ENCODE results near the gene CCNE1. TPM values are rescaled to one million over a fixed set of nuclear protein-coding genes. Genes with fewer than 3 reads are reported as not detected.

CCNE1 gene
- 26.1 and 29.7 TPM in 2 replicates for total RNA-seq
- long read RNA-seq, partial matches to known transcripts: 1 of 3 reads
- long read RNA-seq, other reads (novel, unspliced or antisense): 1 of 3 reads

GRCh38 chr19:29811125-29812079, at the start of gene CCNE1:
TSS of gene CCNE1 (plus strand) at chr19:29811991. CDS start at chr19:29812556, 565 bp downstream.
- no peaks in the 10 kb centered on the region for H3K27me3 Mint-ChIP-seq (ENCODE audit: low read depth)
- peak; percentile 86 for DNase-seq (ENCODE audit: low read depth, low spot score)
- H3K27ac Mint-ChIP-seq (ENCODE audit: unreplicated experiment): no peak within 1 kb of the TSS
- peak within 1 kb of the TSS; percentile 96 for H3K4me3 Mint-ChIP-seq
- peaks cover 10% of the 10 kb centered on the region for H3K4me1 Mint-ChIP-seq
- TF ChIP-seq CTCF (conservative IDR thresholded peaks at IDR 0.05): no peak
- H3K36me3 Mint-ChIP-seq (ENCODE audit: low read depth): peaks cover 2% of the 10 kb centered on the region
- no peaks in the 10 kb centered on the region for H3K9me3 Mint-ChIP-seq

- Mint-ChIP-seq H3K27me3 (ENCODE audit: low read depth) (peaks cover 7% of the 10 kb centered on the region), H3K27ac (ENCODE audit: unreplicated experiment) (no peak overlapping the region), H3K4me3 (no peak overlapping the region), H3K36me3 (ENCODE audit: low read depth) (no peaks in the 10 kb centered on the region), H3K9me3 (no peaks in the 10 kb centered on the region), H3K4me1 (no peaks in the 10 kb centered on the region)
- TF ChIP-seq CTCF (conservative IDR thresholded peaks at IDR 0.05): no peak
- no peak for DNase-seq (ENCODE audit: low read depth, low spot score)
Observed at GRCh38 chr19:29763196-29763595, 48.6 kb upstream of the CCNE1 start.

GRCh38 chr19:29764361-29764760, 47.4 kb upstream of the CCNE1 start:
- Mint-ChIP-seq H3K36me3 (ENCODE audit: low read depth) (no peaks in the 10 kb centered on the region), H3K27me3 (ENCODE audit: low read depth) (peaks cover 7% of the 10 kb centered on the region), H3K4me1 (no peaks in the 10 kb centered on the region), H3K9me3 (no peaks in the 10 kb centered on the region), H3K4me3 (no peak overlapping the region), H3K27ac (ENCODE audit: unreplicated experiment) (no peak overlapping the region)
- TF ChIP-seq CTCF (conservative IDR thresholded peaks at IDR 0.05): no peak
- no peak for DNase-seq (ENCODE audit: low read depth, low spot score)

- Mint-ChIP-seq H3K27me3 (ENCODE audit: low read depth) (peaks cover 7% of the 10 kb centered on the region), H3K27ac (ENCODE audit: unreplicated experiment) (no peak overlapping the region), H3K36me3 (ENCODE audit: low read depth) (no peaks in the 10 kb centered on the region), H3K9me3 (no peaks in the 10 kb centered on the region), H3K4me1 (no peaks in the 10 kb centered on the region), H3K4me3 (no peak overlapping the region)
- DNase-seq (ENCODE audit: low read depth, low spot score): no peak
- no peak for TF ChIP-seq CTCF (conservative IDR thresholded peaks at IDR 0.05)
Observed at GRCh38 chr19:29766100-29766499, 45.7 kb upstream of the CCNE1 start.

- Mint-ChIP-seq H3K4me1 (peaks cover 7% of the 10 kb centered on the region), H3K27me3 (ENCODE audit: low read depth) (peaks cover 7% of the 10 kb centered on the region), H3K9me3 (no peaks in the 10 kb centered on the region), H3K27ac (ENCODE audit: unreplicated experiment) (no peak overlapping the region), H3K4me3 (no peak overlapping the region), H3K36me3 (ENCODE audit: low read depth) (no peaks in the 10 kb centered on the region)
- no peak for TF ChIP-seq CTCF (conservative IDR thresholded peaks at IDR 0.05)
- DNase-seq (ENCODE audit: low read depth, low spot score): no peak
Observed at GRCh38 chr19:29767039-29767735, 44.6 kb upstream of the CCNE1 start.

Measured in neural crest cell (in vitro differentiated cells).